HG03108 (cell line): Measurements from ENCODE around the gene KDM4B.
"Not testable (repeated sequence)": the region's sequence is repeated elsewhere in the genome, so short reads cannot be mapped to it uniquely, and the experiment has no call there.

ENCODE experiments used
- ATAC-seq: cut with Tn5 transposase; IDR thresholded peaks from one replicate; pipeline ENCODE4 v1.9.1; 2021; ENCODE audit warnings: moderate library complexity; ENCODE audit not compliant: unreplicated experiment

Gene KDM4B

DNA sequence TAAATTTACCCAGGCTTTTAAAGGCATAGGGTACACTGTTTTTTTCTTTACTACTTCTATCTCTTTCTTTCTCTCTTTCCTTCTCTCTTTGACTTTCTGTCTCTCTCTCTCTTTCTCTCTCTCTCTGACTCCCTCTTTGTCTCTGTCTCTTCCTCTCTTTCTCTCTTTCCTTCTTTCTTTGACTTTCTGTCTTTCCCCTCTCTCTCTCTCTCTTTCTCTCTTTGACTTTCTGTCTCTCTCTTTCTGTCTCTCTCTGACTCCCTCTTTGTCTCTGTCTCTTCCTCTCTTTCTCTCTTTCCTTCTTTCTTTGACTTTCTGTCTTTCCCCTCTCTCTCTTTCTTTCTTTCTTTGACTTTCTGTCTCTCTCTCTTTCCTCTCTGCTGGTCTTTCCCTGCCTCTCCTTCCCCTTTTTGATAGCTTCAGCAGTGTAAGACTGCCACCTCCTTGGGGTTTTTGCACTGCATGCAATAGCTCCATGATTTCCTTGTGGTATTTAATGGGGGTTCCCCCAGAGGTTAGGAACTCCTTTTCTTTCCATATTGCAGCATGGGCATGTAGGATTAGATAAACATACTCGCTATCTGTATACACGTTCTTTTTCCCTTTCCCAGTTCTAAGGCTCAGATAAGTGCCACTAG lies 191.4 kb downstream of the KDM4B start:
- not testable (repeated sequence) for ATAC-seq

DNA sequence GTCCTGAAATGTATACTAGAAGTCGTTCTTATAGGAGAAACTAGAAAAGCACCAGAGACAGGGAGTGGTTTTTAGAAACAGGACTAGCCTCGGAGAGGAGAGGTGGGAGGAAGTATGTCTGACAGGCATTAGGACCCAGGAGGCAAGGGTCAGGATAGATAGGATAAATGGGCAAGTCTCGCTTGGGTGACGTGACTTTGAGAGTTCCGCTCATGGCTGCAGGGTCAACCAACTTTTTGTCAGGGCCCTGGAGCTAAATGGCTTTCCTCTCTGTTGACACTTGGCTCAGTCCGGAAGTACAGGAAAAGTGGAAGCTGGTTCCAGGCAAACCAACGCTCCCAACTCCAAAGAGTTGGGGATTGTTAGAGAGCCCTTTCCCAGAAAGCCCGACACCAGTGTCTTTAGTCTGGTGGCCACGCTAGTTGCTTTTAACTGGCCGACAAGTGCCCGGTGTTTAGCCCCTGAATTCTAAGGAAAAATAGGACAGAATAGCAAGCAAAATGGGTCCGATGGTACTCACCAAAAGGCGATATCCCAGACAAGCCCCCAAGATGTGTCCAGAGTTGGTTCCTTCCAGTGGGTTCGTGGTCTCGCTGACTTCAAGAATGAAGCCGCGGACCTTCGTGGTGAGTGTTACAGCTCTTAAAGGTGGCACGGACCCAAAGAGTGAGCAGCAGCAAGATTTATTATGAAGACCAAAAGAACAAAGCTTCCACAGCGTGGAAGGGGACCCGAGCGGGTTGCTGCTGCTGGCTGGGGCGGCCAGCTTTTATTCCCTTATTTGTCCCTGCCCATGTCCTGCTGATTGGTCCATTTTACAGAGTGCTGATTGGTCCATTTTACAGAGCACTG lies 196.2 kb downstream of the KDM4B start:
- not testable (repeated sequence) for ATAC-seq

DNA sequence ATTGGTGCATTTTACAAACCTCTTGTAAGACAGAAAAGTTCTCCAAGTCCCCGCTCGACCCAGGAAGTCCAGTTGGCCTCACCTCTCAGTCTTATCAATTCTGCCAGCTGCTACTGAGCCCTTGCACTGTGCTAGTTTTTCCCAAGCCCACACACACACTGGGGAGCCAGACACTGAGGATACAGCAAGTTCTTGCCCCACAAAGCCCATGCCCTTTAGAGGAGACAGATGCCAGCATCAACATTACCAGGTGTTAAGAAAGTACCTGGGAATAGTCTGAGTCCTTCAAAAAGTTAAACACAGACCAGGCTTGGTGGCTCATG lies 196.7 kb downstream of the KDM4B start:
- ATAC-seq, result no peak

DNA sequence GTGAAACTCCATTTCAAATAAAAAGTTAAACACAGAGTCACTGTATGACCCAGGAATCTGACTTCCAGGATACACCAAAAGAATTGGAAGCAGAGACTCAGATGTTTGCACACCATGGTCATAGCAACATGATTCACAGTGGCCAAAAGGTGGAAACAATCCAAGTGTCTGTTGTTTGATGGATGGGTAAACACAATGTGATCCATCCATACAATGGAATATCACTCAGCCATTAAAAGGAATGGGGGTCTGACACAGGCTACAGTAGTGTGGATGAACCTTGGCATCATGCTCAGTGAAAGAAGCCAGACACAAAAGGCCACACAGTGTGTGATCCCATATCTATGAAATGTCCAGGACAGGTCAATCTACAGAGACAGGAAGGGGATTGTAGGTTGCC lies 197.3 kb downstream of the KDM4B start:
- ATAC-seq, result no peak

DNA sequence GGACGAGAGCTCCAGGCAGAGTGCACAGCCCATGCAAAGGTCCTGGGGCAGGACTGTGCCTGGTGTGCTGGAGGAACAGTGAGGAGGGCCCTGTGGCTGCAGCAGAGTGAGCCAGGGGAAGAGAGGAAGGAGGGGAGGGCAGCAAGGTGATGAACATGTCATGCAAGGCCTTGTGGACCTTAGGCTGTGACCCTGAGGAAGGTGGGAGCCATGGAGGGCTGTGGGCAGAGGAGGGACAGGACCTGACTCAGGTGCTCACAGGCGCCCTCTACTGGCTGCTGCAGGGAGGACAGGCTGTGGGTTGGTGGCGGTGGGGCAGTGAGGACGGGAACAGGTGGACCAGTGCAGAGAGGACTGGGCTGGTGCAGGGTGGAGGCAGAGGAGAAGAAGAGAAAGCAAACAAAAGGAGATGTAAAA lies 201.4 kb downstream of the KDM4B start:
- ATAC-seq, result no peak

GRCh38 chr19:5171711-5172110 lies 202.8 kb downstream of the KDM4B start:
- ATAC-seq, result no peak

- no peak for ATAC-seq
Measured at GRCh38 chr19:5172859-5173630, 204.1 kb downstream of the KDM4B start.

- ATAC-seq, result no peak
Measured at GRCh38 chr19:5173993-5174392, 205.1 kb downstream of the KDM4B start.

GRCh38 chr19:5177745-5178450 lies 209.0 kb downstream of the KDM4B start:
- ATAC-seq, result no peak

DNA sequence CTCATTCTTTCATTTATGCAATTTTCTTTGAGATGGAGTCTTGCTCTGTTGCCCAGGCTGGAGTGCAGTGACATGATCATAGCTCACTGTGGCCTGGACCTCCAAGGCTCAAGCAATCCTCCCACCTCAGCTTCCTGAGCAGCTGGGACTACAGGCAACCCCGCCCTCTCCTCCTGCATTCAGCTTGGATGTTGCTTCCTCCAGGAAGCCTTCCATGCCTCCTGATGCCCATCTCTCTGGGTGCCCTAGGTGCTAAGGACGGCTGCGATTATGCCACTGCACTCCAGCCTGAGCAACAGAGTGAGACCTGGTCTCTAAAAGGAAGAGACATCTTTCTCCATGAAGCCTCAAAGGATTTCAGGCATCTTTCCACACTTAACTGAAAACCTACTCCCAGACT lies 209.9 kb downstream of the KDM4B start:
- no peak for ATAC-seq

DNA sequence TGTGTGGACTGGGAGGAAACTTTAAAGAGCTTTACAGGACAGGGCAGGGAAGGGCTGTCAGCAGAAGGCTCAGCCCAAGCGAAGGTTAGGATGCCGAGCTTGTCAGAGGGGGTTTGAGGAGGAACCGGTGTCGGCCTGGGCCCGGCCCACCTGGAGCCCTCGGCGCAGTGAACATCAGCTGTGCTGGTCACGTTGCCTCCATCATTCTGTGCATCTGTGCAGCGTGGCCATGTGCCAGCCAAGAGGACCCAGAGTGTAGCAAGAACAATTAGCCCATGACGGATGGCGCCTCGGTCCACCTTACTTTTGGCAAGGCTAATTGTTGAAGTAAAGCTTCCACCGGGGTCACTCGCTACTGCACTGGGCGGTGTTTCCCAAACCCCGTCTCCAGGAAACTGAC lies 210.3 kb downstream of the KDM4B start:
- ATAC-seq, result no peak

GRCh38 chr19:5181329-5181728 lies 212.4 kb downstream of the KDM4B start:
- no peak for ATAC-seq

GRCh38 chr19:5182751-5183150 lies 213.8 kb downstream of the KDM4B start:
- no peak for ATAC-seq

- ATAC-seq, result no peak
Measured at GRCh38 chr19:5183616-5184015, 214.7 kb downstream of the KDM4B start.

GRCh38 chr19:5184930-5185329 lies 216.0 kb downstream of the KDM4B start:
- no peak for ATAC-seq

GRCh38 chr19:5186293-5187050 lies 217.6 kb downstream of the KDM4B start:
- no peak for ATAC-seq

DNA sequence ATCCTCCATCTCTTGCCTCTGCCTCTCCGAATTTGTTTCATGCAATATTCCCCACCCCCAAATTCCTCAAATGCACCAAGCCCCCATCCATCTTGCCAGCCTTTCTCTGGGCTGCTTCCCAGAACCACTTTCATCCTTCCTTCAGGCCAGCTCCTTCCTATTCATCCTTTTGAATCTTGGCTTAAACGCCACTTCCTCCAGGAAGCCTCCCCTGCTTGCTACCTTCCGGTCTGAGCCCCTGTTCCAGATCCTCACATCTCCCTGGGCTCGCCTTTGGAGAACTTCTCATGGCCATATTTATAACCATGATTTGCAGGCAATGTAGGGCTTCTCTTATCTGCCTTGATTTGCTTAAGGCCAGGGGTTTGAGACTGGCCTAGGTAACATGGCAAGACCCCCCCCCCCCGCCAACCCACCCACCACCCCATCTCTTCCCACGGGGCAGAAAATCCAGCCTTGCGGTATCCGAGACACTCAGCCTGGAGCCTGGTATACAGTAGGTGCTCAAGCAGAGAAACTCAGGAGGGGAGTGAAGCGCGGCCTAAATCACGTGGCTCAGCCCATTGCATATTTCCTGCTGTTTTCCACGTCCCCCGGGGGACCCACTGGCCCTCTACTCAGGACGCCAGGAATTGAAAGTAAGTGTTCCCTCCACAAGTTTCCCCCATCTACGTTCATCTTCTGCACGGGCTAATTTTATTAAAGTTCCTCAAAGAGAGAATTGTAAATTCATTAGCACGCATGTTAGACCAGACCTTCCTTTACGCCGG lies 219.8 kb downstream of the KDM4B start:
- ATAC-seq, result no peak

DNA sequence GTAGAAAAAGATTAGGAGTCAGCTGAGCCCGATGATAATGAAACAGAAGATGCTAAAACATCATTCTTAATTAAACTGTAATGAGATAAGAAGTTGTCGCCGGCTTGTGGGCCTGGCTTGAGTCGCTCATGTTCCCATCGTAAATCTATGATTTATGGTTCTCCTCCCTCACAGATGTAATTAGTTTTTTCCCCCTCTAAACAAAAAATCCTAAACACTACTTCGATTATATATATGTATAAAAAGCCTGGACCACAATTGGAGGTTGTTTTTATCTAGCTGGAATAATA lies 220.3 kb downstream of the KDM4B start:
- ATAC-seq, result no peak

- no peak for ATAC-seq
Measured at GRCh38 chr19:5191091-5191490, 222.2 kb downstream of the KDM4B start.

- no peak for ATAC-seq
Measured at GRCh38 chr19:5192568-5192967, 223.7 kb downstream of the KDM4B start.
